Cerebellar nuclear complex (tissue), 1 donor: ENCODE measurements around the gene SLC2A4.
"Not testable (repeated sequence)": the region's sequence is repeated elsewhere in the genome, so short reads cannot be mapped to it uniquely, and the experiment has no call there.

Source experiments
- DNase-seq, 2 experiments: peaks; one replicate each; lab custom pipeline; 2025; lab: John Stamatoyannopoulos, UW

SLC2A4 gene

DNA sequence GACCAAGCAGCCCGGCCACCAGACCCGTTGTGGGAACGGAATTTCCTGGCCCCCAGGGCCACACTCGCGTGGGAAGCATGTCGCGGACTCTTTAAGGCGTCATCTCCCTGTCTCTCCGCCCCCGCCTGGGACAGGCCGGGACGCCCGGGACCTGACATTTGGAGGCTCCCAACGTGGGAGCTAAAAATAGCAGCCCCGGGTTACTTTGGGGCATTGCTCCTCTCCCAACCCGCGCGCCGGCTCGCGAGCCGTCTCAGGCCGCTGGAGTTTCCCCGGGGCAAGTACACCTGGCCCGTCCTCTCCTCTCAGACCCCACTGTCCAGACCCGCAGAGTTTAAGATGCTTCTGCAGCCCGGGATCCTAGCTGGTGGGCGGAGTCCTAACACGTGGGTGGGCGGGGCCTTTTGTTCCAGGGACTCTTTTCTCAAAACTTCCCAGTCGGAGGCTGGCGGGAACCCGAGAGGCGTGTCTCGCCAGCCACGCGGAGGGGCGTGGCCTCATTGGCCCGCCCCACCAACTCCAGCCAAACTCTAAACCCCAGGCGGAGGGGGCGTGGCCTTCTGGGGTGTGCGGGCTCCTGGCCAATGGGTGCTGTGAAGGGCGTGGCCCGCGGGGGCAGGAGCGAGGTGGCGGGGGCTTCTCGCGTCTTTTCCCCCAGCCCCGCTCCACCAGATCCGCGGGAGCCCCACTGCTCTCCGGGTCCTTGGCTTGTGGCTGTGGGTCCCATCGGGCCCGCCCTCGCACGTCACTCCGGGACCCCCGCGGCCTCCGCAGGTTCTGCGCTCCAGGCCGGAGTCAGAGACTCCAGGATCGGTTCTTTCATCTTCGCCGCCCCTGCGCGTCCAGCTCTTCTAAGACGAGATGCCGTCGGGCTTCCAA, at the start of gene SLC2A4:
Gene SLC2A4, plus strand, starts transcription at position 645 of the 879 bp plus-strand sequence. Its CDS starts 217 bp downstream, at position 862.
- no peak for DNase-seq

DNA sequence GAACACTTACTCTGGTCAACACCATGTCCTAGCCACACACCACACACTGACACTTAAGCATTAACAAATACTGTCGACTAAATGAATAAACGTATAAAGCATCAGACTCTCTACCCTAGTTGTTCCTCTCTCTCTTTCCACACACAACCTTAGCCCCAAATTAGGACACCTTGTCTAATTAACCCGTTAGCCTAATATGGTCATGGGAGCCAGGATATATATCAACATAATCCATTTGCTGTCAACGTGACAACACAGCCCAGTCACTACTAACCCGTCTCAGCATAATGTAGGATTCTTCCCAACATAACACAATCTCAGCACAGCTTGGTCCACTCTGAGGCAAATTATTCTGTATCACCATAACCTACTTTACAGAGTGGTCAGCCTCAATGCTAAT, 49.4 kb upstream of the SLC2A4 start:
- no peak for DNase-seq

DNA sequence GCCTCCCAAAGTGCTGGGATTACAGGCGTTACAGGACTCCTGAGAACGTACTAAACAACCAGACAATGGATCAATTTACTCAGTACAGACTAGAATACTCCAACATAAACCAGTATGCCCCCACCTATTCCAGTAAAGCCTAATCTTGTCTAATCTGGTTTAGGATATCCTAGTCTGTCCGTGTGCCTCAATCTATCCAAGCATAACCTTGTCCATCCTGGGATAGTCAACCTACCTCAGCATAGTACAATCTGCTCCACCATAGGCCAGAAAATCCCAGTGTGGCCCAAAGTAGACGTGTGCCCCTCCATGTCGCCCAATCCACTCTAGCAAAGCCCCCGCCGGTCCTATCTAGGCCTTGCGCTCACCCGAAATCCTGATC, 47.8 kb upstream of the SLC2A4 start:
- no peak for DNase-seq

DNA sequence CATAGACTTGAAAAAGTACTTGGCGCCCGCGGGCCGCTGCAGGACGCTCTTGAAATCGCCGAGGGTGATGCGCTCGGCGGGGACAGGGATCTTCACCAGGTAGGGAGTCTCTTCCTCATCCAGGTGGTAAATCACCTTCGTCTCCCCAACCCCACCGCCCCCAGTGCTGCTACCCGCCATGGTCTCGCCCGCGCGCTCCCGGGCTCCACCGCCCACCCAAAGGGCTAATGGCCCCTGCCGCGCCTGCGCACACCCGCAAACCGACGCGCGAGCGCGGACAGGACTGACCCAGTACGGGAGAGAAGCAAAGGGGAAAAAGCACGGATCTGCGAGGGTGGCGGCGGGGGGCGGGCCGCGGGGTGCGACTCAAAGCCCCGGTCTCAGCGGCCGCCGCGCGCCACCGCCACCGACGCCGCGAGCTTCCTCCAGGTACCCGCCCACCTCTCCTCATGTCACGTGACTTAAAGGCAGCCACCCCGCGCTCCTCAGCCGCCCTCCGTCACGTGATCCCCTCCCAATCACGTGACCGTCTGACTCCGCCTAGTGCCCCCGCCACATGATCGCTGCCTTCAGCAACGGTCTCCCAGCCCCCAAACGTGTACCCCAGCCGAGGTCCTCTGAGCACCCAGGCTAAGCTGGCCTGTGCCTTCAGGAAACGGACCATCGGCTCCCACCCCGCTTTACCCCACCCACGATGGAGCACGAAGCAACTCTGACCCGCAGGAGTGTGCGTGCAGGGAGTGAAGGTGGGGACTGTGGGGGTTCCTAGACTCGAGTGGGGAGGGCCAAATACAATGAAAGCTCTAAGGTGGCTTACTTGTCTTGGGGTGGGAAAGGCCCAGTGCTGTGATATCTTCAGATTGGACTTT, 47.2 kb upstream of the SLC2A4 start, which contains the start of gene DVL2:
Gene DVL2, minus strand, starts transcription at position 435 of the 869 bp plus-strand sequence. Its CDS starts 255 bp downstream, at position 180.
- peak; percentile 73 to 92 for DNase-seq

DNA sequence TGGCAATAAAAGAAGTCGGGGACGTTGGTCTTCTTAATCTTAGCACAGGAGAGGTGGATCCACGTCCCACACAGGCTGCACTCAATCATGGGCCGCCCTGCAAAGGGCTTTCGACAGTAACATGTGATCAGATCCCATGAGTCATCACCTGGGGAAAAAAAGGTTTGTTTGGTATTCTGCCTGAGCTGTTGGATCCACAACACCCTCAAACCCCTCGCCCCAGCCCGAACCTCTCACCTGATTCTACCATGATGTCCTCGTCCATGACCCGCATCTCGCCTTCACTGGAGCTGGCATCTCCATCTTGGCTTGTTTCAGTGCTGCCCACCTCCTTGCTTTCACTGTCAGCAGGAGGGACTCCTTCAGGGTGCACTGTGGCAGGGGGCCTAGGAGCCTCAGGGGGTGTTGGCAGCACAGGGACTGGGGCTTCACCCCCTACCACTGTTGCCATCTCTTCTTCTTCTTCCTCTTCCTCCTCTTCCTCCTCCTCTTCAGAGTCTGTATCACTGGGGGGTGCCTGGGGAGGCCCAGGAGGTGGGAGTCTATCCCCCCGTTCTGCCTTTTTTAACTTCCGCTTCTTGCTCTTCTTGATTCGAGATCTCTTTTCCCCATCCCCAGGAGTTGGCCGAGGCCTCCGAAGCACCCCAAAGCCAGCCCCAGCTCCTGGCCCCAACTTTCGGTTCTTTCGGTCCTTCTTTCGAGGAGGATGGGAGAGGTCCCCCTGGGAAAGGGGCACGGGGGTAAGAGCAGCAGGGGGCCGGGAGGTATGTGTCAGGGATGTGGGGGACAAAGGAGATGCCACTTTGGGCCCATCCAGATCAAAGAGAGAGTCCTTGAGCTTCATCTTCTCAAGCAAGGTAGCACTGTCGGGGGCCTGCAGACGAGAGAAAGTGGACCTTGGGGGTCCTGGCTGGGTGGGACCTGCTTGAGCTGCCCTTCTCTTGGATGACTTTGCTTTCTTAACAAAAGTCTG, 45.5 kb upstream of the SLC2A4 start:
- DNase-seq: no peak

DNA sequence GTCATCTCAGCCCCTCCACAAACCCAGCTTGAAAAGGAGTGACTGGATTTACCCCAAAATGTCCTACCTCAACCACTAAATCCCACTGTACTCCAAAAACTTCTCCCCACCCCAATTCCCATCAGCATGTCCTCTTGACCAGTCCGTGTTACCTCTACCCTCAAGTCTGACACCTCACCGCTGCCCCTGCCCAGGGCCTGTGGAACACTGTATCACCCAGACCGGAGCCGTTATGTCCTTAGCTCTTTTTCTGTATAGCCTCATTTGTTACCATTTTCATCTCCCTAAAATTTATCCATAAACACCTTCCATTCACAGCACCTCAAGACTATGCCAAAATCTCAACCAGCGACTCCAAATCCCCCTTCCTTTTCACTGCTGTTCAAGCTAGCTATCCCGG, 44.7 kb upstream of the SLC2A4 start:
- DNase-seq: no peak

DNA sequence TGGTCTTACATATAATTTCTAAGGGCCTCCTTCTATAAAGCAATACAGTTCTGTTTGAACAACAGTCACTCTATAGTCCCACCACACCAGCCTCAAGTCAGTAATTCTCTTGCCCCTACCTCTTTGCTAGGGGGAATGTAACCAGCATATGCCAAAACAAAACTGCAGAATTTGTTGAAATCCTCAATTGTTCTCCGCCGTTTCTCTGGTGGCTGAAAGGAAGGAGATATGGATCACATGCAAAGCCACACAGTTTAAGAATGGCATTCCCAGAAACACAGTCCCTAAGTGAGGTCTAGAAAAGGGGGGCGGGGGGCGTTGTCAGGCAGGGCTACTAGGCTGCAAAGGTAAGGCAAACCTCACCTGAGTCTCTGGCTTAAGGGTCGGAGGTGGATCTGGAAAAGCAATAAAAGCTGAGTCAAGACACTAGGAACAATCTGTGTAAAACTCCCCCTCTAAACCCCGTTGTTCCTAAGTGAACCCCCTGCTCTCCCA, 44.2 kb upstream of the SLC2A4 start:
- no peak for DNase-seq

DNA sequence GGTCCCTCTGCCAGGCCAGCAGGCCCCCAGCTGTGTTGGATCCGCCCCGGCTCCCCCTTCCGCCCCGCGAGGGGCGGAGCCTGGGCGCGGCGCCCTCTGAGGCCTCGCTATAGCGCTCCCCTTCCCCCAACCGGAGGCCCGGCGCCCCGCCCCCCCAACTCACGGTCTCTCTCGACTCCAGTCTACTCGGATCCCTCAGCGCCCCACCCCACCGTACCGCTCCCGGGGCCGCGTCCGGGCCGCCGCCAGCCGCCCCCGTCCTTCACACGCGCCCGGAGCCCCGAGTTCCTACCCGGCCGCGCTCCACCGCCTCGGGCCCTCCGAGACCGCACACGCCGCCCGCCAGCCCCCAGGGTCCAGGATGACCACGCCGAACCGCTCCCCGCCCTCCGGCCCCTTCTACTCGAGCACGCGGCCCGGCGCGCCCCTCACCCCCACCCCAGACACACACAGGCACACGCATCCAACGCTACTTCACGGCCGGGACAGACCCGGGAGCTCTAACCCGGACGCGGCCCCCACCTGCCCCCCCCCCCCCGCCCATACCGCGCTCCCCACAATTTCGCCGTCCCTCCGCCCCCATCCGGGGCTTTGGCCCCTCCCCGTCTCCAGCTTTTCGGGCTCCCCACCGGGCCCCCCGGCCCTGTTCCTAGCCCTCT, 43.6 kb upstream of the SLC2A4 start:
- no peak for DNase-seq

DNA sequence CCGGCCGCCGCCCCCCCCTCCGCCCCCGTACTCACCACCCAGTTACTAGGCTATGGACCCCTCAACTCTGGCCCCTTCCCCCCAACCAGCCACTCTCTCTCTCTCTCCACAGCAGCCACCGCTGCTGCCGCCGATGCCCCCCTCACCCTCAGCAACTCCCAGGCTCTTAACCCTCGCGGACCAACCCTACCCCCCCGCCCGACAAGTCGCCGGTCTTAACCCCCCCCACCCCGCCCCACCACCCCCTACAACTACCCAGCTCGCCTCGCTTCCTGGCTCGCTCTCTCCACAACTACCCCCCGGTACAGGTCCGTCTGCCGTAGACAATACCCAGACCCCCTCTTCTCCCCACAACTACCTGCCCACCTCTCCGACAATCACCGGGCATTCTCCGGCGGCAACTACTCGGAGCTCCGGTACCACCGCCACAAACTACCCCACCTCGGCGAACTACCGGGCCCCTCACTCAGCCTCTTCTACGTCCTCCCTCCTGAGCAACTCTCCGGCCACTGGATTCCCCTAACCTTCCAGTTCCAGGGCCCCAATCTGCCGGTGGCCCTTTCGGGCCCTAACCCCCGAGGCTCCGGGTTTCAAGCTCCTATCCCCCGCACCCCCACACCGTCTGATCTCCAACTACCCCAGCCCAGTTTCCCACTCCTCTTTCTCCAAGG, 43.0 kb upstream of the SLC2A4 start:
- DNase-seq: no peak

DNA sequence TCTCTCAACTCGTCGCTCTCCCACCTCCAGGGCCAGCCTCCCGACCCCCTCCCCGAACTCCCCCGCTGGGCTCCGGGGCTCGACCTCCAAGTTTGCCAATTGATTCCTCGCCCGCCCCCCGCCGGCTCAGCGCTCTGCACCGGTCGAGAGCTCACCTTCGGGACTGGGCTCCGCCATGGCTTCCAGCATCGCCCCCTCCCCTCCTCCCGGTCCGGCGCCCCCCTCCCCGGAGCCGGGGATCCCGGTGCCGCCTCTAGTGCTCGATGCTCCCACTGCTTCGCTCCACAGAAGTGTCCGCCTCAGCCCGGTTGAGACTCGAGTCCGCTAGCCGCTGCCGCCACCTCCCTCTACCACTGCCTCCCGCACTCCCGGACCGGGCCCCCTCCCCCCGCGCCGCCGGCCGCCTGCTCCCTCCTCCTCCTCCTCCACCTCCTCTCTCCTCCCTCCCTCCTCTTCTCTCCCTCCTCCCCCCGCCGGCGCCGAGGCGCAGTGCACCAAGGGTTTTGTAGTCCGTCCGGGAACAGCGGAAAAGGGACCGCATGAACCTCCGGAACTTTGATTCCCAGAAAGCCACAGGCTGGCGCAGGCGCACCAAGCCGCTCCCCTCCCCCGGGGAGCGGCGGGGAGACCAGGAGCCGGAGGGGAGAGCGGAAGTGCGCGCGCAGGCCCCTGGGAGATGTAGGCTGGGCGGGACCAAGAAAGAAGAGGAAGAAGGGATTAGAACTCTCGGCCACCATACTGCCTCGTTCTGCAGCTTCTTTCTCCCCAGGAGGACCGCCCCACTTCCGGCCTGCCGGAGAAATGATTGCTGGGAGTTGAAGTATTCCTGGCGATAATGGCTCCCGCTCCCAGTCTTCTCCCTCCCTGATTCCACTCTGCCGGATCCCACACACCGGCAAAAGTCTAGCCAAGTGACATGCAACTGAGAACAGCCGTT, 42.2 kb upstream of the SLC2A4 start, which contains the start of gene PHF23:
Gene PHF23, minus strand, starts transcription at position 367 of the 937 bp plus-strand sequence. Its CDS starts 178 bp downstream, at position 189.
- peak; percentile 99 for DNase-seq

DNA sequence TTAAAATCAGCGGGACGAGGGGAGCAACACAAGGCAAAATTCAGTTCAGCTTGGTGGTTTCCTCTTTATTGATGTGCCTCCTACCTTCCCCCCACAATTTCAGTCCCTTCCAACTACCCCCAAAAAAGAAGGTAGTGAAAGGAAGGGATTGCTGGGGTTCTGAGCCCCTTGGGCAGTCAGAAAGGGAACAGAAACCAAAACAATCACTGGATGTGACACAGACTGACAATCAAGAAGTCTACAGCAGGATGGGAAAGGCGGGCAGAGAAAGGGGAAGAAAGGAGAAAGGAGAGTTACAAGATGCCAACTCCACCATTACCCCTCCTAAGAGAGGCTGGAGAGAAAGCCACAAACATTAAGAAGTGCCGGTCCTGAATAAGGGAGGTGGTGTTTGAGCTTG, 41.1 kb upstream of the SLC2A4 start:
- DNase-seq: no peak

DNA sequence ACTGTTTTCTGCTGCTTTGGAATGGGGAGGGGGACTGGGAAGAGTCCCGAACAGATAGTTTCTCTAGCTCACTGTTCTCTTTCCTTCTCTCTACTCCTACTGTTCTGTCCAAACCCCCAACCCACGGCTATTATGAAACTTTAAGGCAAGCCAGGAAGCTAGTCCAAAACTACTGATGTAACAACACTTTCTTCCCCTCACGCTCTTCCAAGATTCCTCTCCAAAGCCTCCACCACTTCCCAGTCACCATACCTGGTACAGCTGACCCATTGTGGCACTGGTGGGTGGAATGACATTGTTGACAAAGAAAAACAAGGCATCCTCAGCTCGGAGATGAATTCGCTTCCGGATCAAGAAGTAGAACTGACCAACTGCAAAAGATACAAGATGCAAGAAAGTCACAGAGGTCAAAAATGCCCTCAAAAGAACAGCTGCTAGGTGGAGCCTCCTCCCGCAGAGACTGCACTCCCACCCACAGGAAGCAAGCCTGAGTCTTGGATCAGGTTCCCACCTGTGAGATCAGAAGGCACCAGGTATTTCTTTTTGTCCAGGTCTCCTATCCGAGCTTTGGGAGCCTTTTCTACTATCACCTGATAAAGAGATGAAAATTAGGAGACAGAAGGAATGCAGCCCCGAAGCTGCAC, 40.3 kb upstream of the SLC2A4 start:
- DNase-seq: no peak

DNA sequence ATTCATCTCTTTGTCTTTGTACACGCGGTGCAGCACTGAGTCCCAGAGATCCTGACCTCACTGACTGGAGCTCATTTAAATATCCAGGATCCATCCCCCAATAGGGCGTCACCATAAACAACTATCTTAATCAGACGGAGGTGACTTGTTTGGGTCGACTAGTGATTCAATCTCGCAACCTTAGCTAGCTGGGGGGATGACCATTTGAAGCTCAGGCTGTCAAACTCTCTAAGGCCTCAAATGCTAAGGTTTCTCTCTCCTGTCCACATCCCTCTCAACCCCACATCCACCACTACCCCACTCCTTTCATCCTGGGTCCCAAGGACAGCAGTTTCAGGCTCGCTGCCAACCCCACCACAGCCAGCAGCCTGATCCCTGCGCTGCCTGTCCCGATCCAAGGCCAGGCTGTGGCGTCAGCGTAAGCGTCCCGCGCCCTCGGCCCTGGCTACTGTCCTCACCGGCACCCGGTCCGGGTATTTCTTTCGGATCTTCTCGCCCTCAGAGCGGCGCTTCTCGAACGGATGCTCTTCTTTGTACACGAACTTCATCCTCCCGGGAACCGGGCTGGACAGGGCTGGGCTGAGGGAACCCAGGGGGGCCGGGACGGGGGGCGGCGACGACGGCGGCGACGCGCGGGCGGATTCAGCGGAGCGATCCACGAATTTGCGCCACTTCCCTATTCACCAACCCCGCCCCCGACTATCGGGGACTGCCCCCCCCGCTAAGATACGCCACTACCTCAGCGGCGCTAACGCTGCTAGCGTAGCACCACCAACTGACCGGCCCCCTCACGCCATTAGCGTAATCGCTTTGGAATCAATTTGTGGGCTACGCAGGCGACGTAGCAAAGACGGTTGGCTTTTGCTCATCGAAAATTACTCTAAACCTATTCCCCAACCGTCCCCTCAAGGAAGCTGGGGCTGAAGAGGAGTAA, 39.5 kb upstream of the SLC2A4 start, which contains the start of gene GABARAP:
Gene GABARAP, minus strand, starts transcription at position 667 of the 934 bp plus-strand sequence. Its CDS starts 119 bp downstream, at position 548.
- peak in 1 of 2 experiments; percentile 81 for DNase-seq

DNA sequence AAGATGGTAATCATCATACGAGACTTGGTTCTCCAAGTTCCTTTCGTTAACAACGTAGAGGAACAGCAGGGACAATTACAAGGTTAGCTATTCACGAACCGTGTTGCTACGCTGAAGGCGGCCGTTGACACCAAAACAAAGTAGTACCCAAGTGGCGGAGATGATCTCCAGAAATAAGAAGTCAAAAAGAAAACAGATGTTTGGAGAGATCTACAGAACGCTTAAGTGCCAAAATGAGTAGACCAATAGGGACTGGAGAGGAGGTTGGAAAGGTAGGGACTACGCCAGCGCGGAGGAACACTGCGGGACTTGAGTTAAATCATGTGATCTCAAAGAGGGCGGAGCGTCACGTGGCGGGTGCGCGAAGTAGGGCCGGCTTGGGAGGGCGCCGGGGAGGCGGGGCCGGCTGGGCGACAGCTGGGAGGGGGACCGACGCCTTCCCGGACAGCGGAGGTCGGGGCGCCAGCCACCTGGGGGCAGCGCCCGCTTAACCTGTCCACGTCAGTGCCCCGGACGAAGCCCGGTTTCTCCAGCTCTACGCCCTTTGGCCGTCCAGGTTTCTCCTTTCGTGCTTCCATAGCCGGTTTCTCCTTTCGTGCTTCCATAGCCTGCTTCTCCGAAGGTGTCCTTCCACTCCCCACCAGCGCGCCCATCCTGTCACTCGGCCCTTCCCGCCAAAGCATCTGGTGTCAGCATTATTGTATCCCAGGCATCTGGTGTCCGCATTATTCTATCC, 38.6 kb upstream of the SLC2A4 start:
- peak in 1 of 2 experiments; percentile 90 for DNase-seq

DNA sequence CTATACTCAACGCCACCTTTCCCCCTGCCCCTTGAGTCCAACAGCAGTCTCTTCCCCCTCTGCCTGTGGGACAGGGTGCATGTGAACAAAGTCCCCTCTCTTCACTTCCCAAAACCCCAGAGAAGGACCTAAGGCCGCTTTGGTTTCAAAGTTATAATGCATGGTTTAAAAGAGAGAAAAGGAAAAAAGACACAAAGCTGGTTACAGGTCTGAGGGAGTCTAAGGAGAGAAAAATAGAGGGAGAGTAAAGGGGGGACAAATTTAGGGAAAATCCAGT, 38.1 kb upstream of the SLC2A4 start:
- DNase-seq: no peak

DNA sequence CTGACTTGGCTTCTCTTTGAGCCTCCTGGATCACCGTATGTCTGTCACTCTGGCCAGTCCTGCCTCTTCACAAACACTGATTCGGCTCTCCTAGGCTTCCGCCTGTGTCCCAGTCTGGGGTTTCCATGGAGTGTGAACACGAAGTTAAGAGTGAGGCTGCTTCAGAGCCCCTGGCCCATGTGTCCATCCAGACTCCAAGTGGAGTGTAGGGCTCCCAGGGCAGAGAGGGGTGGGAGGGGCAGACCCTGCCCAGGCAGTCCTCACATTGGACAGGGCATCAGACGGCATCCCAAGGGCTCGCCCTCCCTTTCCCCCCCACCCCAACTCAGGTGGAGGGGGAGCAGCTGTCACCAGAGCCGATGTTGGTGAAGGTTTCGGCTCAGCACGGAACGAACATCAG, 37.7 kb upstream of the SLC2A4 start:
- not testable (repeated sequence) for DNase-seq

DNA sequence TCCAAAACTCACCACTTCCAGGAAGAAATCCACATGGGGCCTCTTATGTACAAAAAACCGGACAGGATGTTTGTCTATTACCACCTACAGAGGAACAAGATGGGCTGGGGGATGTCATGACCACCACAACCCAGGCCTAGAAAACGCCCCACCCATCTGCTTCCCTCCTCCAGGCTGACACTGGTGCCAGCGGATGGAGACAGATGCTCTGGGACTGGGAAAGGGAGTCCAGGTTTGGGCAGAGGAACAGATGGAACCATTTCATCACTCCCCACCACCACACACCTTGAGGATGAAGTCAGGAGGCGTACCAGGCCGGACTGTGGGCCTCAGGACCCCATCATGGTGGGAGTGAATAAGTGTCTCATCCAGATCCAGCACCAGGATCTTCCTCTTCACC, 34.7 kb upstream of the SLC2A4 start:
- DNase-seq: no peak
